Measurements from ENCODE around the gene SEC23A.
"Not testable (repeated sequence)": the region's sequence is repeated elsewhere in the genome, so short reads cannot be mapped to it uniquely, and the experiment has no call there.

The SEC23A gene

DNA sequence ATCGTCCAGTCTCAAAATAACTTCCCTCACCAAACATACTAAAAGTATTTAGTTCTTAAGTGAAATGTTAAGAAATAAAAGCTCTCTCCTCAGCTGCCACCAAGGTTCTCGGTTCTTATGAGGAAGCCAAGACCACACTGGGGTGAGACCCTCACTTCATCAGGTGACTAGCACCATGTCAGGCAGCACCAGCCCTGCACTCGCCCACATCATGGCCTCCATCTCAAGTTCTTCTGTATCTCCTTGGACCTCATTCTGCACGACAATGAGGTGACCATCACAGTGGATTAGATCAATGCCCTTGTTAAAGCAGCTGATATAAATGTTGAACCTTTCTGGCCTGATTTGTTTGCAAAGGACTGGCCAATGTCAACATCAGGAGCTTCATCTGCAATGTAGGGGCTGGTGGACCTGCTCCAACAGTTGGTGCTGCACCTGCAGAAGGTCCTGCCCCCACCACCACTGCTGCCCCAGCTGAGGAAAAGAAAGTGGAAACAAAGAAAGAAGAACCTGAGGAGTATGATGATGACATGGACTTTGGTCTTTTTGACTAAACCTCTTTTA is 12.4 kb downstream of the SEC23A start:
- DNase-seq: no peak

DNA sequence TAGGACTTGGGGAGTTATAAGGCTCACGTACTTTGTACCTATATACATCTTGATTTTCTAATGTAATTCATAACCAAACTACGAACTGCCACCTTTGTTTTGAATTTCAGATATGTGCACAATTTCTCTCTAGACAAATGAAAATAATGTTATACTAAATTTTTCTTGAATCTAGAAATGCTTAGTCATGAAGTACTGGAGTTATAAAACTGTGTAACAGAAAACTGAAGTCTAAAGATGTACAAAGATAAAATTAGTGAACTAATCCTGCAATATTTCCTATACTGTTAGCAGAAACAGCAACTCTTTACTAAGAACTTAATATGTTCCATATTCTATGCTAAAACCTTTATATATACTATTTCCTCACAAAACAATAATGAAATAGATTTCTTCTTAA is 15.5 kb downstream of the SEC23A start:
- no peak for DNase-seq

DNA sequence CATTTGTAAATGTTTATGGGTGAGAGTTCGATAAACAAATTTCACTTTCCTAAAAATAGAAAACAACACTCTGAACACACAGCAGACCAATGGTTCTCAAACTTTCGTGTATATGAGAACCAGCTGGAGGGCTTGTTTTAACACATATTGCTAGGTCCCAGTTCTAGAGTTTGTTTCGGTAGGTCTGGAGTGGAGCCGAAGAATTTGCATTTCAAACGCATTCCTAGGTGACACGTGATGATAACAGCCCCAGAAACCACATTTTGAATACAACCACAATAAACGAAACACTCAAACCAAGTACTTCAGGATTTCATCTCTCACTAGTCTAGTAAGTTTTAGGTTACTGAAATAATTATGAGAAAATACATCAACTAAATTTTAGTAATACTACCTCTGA is 17.1 kb downstream of the SEC23A start:
- DNase-seq: no peak

DNA sequence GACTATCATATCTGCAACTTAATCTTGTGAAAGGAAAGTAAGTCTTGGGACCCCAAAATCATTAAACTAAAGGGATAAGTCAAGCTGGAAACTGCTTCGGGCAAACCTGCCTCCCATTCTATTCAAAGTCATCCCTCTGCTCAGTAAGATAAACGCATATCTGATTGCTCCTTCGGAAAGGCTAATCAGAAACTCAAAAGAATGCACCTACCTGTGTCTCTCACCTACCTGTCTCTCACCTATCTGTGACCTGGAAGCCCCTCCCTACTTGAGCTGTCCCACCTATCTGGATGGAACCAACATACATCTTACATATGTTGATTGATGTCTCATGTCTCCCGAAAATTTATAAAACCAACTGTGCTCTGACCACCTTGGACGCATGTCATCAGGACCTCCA is 19.9 kb downstream of the SEC23A start:
- no peak for DNase-seq

DNA sequence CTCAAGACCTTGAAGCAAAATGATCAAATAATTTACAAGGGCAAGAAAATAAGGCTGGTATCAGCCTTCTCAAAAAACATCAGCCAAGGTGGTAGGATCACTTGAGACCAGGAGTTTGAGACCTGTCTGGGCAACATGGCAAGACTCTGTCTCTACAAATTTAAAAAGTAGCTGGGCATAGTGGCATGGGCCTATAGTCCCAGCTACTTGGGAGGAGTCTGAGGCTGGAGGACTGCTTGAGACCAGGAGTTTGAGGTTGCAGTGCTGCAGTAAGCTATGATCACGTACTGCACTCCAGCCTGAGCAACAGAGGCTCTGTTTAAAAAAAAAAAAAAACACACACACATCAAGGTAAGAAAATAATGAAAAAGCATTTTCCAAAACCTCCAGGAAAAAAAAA is 22.1 kb downstream of the SEC23A start:
- DNase-seq: no peak

DNA sequence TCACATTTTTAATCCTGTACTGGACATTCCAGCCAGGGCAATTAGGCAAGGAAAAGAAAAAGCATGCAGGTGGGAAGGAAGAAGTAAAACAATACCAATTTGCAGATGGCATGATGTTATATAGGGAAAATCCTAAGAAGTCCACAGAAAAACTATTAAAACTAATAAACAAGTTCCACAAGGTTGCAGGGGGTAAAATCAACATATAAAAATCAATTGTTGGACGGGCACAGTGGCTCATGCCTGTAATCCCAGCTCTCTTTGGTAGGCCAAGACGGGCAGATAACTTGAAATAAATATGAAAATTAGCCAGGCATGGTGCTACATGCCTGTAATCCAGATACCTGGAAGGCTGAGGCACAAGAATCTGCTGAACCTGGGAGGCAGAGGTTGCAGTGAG is 31.9 kb downstream of the SEC23A start:
- no peak for DNase-seq

DNA sequence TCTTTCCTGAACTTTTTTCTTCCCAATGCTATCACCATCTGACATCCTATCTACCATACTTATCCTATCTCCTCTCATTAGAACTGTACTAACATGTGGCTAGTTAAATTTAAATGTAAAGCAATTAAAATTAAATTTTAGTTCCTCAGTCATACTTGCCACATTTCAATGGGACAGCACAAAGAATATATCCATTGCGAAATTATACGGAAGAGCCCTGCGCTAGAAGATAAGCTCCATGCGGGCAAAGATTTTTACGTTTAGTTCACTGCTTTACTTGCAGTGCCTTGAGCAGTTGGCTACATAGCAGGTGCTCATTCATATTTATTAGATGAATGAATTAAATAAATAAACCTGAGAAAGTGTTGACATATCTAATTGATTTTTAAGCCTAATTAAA is 33.1 kb downstream of the SEC23A start:
- no peak for DNase-seq

DNA sequence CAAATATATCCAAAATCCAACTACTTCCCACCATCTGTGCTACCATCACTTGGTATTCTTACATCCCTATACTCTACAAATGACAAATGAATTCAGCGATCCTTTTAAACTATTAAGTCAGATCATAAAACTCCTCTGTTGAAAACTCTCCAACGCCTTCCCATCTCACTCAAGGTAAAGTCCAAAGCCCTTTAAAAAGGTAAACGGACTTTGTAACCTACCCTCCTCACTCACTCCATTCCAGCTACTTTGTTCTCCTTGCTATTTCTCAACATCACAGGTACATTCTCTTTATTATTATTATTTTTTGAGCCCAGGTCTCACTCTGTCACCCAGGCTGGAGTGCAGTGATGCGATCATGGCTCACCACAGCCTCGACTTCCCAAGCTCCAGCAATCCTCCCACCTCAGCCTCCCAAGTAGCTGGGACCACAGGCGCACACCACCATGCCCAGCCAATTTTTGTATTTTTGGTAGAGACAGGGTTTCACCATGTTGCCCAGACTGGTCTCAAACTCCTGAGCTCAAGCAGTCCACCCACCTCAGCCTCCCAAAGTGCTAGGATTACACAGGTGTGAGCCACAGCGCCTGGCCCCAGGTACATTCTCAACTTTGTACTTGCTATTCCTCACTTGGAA is 33.7 kb downstream of the SEC23A start:
- DNase-seq: not testable (repeated sequence)

DNA sequence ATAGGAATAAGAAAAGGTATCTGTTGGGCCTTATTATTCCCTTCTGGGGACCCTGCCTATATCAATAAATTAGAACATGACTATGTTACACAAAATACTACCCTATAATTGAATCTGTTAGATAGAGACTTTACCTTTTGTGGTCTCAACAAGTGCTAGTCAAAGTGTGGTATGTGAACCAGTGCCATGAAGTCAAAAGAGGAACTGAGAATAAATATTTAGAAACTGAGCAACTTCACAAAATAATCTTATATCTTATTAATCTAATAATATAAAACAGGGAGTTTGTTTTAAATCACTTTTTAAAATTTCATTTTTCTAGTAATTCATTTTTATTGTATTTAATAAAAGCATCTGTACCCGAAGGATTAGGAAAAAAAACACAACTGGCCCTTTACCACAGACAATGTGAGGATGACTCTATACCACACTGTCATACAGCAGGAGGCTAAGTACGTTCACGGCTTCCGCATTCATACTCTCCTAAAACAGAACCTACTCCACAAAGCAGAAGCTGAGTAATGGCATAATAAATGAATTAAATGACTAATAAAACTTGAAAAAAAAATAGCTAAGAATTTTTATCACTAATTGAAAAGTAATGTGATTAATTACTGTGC is 42.1 kb downstream of the SEC23A start:
- DNase-seq: no peak

DNA sequence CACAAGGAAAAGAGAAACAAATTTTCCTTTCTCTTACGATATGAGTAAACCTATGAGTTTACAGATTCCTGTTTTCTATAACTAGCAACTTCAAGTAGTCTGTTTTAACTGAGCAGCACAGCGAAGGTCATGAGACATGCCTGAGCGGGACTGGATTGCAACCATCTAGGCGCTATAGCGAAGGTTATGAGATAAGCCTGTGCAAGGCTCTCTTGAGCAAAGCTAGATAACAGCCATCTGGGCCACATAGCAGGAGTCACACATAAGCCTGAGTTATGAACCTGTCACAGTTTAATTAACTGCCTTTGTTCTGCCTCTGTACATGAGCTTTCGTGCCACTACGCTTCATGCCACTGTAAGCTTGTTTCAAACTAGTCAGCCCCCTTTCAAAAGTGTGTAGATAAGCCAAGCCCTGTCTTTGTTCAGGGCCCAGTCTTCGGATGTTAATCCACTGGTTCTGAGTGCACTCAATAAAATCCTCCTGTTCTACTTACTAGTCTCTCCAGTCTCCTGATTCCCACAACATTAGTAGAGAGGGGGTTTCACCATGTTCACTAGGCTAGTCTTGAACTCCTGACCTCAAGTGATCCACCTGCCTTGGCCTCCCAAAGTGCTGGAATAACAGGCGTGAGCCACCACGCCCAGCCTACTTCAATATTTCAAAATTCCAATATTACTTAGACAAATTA is 47.1 kb downstream of the SEC23A start:
- DNase-seq: peak; percentile 26

DNA sequence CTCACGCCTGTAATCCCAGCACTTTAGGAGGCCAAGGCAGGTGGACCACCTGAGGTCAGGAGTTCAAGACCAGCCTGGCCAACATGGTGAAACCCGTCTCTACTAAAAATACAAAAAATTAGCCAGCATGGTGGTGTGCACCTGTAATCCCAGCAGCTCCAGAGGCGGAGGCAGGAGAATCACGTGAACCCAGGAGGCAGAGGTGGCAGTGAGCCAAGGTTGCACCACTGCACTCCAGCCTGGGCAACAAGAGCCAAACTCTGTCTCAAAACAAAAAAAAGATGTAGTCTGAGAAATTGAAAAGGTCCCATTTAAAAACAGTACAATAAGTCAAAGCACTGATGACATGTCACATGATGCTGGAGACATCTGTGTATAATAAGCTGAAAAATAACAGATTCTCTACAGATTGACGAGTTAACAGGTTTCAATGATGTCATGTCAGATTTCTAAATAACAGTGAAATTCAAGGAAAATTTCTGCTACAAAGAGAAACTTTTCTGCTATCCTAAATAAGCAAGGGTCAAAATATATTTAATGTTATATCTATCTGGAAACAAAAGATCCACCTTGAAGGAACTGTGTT is 50.1 kb downstream of the SEC23A start:
- DNase-seq: not testable (repeated sequence)

DNA sequence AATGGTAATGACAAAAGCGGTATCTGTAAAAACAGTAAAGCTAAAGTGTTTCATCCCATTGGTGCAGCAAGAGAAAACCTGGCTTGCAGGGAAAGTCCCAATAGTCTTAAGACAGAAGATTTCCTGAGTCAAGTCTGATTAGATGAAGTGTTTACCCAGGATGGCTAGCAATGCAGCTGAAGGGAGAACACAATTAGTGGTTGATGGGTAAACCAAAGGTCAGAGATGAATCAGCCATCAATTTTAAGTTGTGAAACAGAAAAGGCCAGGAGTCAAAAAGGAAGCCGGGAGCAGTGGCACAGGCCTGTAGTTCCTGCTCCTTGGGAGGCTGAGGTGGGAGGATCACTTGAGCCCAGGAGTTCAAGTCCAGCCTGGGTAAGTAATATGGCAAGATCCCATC is 52.6 kb downstream of the SEC23A start:
- DNase-seq: no peak

DNA sequence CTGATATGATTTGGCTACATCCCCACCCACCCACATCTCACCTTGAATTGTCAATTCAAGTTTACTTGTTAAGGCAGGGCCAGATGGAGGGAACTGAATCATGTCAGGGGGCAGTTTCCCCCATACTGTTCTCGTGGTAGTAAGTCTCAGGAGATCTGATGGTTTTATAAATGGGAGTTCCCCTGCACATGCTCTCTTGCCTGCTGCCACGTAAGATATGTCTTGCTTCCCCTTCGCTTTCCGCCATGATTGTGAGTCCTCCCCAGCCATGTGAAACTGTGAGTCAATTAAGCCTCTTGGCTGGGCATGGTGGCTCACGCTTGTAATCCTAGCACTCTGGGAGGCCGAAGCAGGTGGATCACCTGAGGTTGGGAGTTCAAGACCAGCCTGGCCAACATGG is 57.1 kb downstream of the SEC23A start:
- DNase-seq: not testable (repeated sequence)

DNA sequence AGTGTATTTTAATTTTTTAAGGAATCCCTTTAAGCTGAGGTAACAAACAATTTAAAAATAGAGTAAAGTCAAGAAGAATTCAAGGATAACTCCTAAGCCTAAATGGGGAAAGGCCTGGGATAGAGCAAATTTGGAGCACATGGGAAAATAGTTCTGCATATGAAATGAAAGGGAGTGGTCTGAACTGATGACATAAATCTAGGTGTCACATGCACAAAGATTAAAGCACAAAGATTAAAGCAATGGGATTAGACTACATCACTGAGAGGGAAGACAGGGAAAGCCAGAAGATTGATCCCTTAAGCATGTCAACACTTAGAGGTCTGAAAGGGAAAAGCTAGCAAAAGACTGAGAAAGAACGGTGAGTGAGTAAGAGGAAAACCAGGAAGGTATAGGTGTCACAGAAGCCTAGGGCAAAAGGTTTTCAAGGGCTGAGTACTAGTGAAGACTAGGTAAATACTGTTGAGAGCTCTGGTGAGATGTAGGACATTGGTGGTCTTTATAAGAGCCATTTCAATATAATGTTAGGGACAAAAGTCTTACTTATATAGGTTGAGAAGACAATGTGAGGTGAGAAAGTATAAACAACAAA is 59.6 kb downstream of the SEC23A start:
- DNase-seq: no peak

DNA sequence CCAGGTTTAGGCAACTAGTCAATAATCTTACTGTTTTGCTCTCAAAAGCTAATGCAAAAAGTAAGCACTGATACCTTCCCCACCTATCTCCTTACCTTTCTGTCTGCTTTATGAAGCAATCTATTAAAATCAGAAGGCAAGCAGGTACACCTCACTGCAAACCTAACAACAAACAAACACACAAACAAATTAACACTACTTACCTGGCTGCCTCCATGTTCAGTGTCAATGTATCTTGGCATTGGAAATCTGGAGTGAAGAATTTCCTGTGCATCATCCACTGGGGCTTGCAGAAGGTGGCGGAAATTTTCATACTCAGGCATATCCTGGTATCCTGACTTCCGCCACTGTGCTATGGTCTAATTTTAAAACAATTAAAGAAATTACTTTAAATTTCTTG is 62.5 kb downstream of the SEC23A start:
- DNase-seq: no peak

DNA sequence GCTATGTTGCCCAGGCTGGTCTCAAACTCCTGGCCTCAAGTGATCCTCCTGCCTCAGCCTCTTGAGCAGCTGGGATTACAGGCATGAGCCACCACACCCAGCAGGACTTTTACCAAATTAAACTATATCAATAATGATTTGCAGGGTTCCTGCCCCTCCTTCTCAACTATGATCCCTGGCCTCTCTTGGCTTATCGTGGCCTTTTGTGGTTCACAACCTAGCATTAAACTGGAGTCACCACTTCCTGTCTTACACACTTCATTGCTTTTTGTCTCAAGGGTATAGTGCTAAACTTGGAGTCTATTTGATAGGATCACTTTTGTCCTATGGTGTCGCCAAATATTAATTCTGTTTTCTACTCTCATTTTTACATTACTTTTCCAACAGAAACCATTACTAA is 64.5 kb downstream of the SEC23A start:
- peak; percentile 4 for DNase-seq

DNA sequence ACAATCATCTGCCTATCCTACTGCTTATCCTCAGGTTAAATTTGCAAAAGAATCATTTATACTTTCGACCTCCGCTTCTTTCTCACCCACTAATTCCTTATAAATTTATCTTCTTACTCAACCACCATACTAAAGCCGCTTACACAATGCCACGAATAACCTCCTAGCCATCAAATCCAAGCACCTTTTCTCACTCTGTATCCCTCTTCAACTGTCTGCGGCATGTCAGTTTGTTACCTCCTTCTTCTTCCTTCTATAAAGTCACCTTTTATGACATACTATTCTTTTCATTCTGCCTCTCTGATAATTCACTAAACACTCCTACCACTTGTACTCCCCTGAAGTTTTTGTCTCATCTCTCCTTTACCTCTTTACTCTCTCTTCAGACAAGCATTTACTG is 66.3 kb downstream of the SEC23A start:
- DNase-seq: no peak

DNA sequence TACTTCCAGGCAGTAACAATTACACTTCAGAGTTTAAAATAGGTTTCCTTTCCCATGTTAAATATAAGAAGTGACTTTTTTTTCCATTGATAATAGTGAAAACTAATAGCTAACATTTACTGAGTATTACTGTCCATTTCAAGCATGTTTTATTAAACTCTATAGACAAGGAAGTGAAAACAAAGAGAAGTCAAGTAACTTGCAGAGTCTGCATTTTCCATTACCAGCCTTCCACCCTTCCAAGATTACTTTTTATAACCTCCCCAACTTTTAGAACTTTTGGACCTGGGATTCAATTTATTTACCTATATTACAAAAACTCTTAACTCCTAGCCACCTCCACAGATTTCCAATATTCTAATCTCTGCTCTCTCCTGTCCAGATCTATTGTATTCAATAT is 67.7 kb downstream of the SEC23A start:
- no peak for DNase-seq

DNA sequence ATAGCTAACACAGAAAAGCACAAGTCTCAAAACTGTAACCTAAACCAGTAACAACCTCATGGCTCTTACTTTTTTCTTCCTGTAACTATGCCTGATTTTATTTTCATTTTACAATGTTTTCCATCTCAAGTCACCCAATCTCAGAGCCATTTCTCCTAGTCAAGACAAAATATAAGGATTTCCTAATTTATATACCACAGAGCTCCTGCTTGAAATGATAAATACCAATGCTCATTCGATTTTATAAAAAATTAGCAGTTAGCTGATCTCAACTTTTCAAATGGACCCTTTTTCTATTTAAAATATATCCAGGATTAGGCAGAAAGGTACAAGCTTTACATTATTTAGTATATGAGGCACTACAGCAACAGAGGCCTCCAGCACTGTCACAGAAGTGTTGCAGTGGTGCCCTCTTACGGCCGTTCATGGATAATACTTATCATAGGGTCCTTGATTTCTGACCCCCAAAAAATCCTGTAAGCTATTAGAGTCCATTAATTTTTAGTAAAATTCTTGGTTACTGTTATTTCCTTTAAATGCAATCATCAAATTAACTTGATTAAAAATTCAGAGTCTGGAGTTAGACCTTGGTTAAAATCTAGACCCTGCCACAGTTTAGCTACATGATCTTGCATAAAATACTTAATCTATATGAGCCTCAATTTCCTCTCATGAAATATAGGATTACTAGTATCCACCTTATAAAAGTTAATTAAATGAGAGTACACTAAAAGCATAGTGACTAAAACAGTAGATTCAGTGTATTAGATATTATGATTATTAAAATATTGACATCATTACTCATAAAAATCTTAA is 68.3 kb downstream of the SEC23A start:
- peak; percentile 39 for DNase-seq

DNA sequence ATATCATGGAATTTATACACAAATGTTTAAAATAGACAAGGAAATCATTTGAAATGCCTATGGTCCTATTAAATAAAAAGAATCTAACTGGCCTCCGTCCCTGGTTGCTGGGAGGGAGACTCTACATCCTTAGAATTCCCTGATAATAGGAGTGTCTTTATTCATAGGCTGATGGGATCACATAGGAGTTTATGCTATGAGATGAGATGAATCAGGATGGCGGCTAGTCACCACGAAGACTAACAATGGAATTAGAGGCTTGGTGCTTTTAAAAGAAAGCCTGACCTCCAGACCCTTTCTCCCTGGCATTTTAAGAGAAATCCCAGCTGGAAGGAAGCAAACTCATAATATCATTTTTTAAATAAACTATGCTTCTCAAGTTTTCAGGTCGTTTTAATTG is 69.7 kb downstream of the SEC23A start:
- no peak for DNase-seq

DNA sequence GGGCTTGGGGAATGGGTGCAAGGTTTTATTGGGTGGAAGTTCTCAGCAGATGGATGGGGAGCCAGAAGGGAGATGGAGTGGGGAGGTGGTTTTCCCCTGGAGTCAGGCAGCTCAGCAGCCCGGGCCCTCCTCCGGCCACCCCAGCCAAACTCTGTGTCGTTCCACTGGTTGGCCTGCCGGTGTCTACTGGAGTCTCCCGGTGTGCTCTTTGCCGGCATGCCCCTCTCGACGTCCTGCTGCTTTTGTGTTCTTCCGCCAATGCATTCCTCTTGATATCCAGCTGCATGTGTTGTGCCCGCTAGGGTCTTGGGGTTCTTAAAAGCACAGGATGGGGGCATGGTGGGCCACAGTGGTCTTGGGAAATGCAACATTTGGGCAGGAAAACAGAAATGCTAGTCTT is 72.8 kb downstream of the SEC23A start:
- no peak for DNase-seq

DNA sequence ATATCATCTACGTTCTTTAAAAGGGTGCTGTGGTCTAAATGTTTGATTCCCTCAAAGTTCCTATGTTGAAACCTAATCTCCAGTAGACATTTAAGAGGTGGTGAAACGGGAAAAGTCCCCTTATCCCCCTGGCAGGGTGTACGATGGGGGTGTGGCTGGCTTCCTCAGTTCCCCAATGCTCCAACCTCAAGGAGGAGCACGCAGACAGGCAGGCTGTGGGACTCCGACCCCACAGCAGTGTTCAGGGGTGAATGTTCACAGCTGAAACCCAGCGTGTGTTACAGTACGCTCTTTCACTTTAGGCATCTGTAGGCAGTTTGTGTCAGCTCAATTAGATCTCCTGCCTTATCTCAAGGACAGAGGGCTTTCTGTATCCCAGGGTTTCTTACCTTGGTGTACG is 73.2 kb downstream of the SEC23A start:
- DNase-seq: no peak

DNA sequence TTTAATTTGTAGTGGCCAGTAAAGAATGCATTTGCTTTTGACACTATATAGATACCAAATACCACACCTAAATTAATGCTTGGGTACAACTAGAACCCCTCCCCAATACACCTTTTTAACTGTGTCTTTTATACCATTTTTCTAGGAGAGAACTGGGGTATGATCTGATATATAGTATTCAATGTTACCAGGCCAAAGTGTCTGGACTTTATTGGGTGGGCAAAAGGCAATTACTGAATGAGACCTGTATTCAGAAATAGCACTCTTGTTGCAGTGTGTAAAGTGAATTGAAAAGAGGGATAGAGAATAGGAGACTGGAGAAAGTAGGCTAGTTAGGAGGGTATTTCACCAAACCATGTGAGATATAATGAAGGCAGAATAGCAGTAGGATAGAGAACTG is 74.4 kb downstream of the SEC23A start:
- no peak for DNase-seq

All from OCI-M1 (cell line).